Measurements from ENCODE around the gene MRPS24. TPM values are rescaled to one million over a fixed set of nuclear protein-coding genes. Genes with fewer than 3 reads are reported as not detected.

The MRPS24 gene
- total and polyA plus RNA-seq, 10 of the 15 experiments (the other 5 are each of a cell fraction or from before 2014, with no cell fraction given) = 27.6 to 164 (median 106) TPM

DNA sequence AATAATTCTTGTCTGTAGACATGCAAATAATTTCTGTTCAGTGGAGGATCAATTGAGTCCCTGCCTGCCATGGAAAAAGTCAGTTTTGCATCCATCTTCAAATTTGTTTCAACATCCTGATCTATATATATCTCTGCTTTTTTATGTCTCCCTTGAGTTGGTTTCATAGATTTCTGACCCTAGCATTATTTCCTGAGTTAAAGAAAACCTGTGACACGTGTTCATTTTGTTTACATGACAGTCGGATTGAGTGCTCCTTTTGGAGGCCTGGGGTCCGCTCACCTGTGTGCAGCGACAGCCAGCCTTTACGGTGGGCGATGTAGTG, 674 bp downstream of the MRPS24 start:
- Histone ChIP-seq H3K36me3 (ENCODE audit: control insufficient read depth in 2 of 2, insufficient read depth in 2 of 2, low read length in 1 of 2) (peaks cover 1 to 3% of the 10 kb centered on the region in 2 experiments; a peak in 2 of 4 replicates), H3K9me3 (replicated peaks; ENCODE audit: control insufficient read depth, insufficient read depth, low read length) (0 out of 3 replicates have a peak, but pooled peaks cover 1% of the 10 kb centered on the region), H3K27ac (ENCODE audit: control insufficient read depth, insufficient read depth) (peak overlapping the region; percentile 27; the same call in 1 of the 2 replicates), H3K79me2 (ENCODE audit: control insufficient read depth, insufficient read depth, low read length) (peaks cover 3% of the 10 kb centered on the region; the same call in 1 of the 2 replicates), H3K4me2 (ENCODE audit: control insufficient read depth, insufficient read depth) (peak overlapping the region; percentile 58), H3K9ac (ENCODE audit: control insufficient read depth, insufficient read depth, low read length) (peak overlapping the region; percentile 68), H3K4me1 (ENCODE audit: control insufficient read depth, insufficient read depth, low read length) (peaks cover 7% of the 10 kb centered on the region), H4K20me1 (ENCODE audit: control insufficient read depth, insufficient read depth) (no peaks in the 10 kb centered on the region), H2AFZ (ENCODE audit: control insufficient read depth, low read depth, low read length) (peak overlapping the region; percentile 51), H3K27me3 (replicated peaks in 1 of 2; ENCODE audit: control insufficient read depth in 2 of 2, insufficient read depth in 2 of 2, low read length in 1 of 2) (no peaks in the 10 kb centered on the region), H3K4me3 (peak overlapping the region; percentile 92)
- BruUV-seq (replicated peaks) = TSS peak; percentile 86
- ChIA-PET CTCF (interaction anchor here (1.2 kb wide), 1 partner anchor 286 kb away, joined by 4 read pairs; the partner anchor contains the start of gene STK17A), RAD21 (ENCODE audit: unreplicated experiment) (interaction anchor here (0.7 to 1.4 kb wide), 3 partner anchors 30 to 992 kb away, joined by 3 to 6 read pairs (median 3); no protein-coding TSS in a partner anchor), SMC1A (ENCODE audit: uncharacterized antibody, unreplicated experiment) (no interaction called here), POLR2A (interaction anchor here (0.6 to 1.5 kb wide), 2 partner anchors 56 to 312 kb away, joined by 3 read pairs; no protein-coding TSS in a partner anchor)
- DNase-seq (ENCODE audit: low read depth, low spot score) (no peak), ATAC-seq (peak; percentile 40), FAIRE-seq (no peak)
- WGBS (ENCODE audit: insufficient coverage, insufficient replicate concordance, low lambda C conversion rate, missing lambda C conversion rate) = 0% methylated on average over 6 of the region's 6 CpGs
- intact Hi-C loops (cut with micrococcal nuclease; ENCODE audit: unreplicated experiment) (no loop called here), in situ Hi-C loops (cut with MboI) (no loop called here)
- TF ChIP-seq KAT2A (conservative IDR thresholded peaks at IDR 0.05; ENCODE audit: control insufficient read depth, low read depth, low read length) (no peak), BRCA1 (IDR thresholded peaks at IDR 0.05; ENCODE audit: low read depth, low read length) (no peak)

DNA sequence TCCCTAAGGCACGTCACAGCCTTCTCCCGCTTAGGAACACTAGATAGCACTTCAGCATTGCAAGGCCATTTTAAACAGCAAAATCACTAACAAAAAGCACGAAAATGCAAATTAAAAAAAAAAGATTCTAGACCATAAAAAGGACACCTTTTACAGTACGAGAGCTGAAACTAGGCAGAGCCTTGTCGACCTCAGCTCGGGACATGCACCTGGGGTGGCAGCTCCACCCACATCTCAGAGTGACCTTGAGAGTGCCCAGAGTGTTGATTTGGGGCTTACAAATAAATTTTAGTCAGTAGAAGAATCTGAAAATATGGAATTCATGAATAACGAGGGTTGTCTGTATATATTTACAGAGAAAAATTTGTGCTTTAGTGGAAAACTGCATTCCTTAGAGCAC, 1.1 kb downstream of the MRPS24 start:
- ChIA-PET CTCF (interaction anchor here (1.2 kb wide), 1 partner anchor 286 kb away, joined by 4 read pairs; the partner anchor contains the start of gene STK17A), SMC1A (ENCODE audit: uncharacterized antibody, unreplicated experiment) (no interaction called here), RAD21 (ENCODE audit: unreplicated experiment) (interaction anchor here (0.7 to 1.4 kb wide), 3 partner anchors 29 to 992 kb away, joined by 3 to 6 read pairs (median 3); no protein-coding TSS in a partner anchor), POLR2A (interaction anchor here (0.6 kb wide), 1 partner anchor 312 kb away, joined by 3 read pairs; no protein-coding TSS in a partner anchor)
- in situ Hi-C loops (cut with MboI) (no loop called here), intact Hi-C loops (cut with micrococcal nuclease; ENCODE audit: unreplicated experiment) (no loop called here)
- TF ChIP-seq CREB1 (IDR thresholded peaks at IDR 0.05; ENCODE audit: low read depth) (no peak), PAX5 (IDR thresholded peaks at IDR 0.05; ENCODE audit: borderline replicate concordance, low read depth, low read length) (no peak), ZNF24 (IDR thresholded peaks at IDR 0.05) (no peak), SMAD1 (IDR thresholded peaks at IDR 0.05; ENCODE audit: low read depth, partially characterized antibody) (no peak), MTA3 (IDR thresholded peaks at IDR 0.05; ENCODE audit: borderline replicate concordance, low read length) (no peak), CREM (IDR thresholded peaks at IDR 0.05; ENCODE audit: low read depth) (no peak)
- peak overlapping the region; percentile 92 for H3K4me3 ChIP-seq
- 23% methylated on average over 7 of the region's 7 CpGs for WGBS (ENCODE audit: insufficient coverage, insufficient replicate concordance, low lambda C conversion rate, missing lambda C conversion rate)
- peaks cover 7% of the 10 kb centered on the region for H3K4me1 ChIP-seq (ENCODE audit: control insufficient read depth, insufficient read depth, low read length)
- peak overlapping the region; percentile 68 for H3K9ac ChIP-seq (ENCODE audit: control insufficient read depth, insufficient read depth, low read length)
- no TSS peak for BruUV-seq (replicated peaks)
- no peak for FAIRE-seq
- H3K27me3 ChIP-seq (replicated peaks in 1 of 2; ENCODE audit: control insufficient read depth in 2 of 2, insufficient read depth in 2 of 2, low read length in 1 of 2) = no peaks in the 10 kb centered on the region
- peaks cover 1 to 3% of the 10 kb centered on the region in 2 experiments; a peak in 2 of 4 replicates for H3K36me3 ChIP-seq (ENCODE audit: control insufficient read depth in 2 of 2, insufficient read depth in 2 of 2, low read length in 1 of 2)
- peaks cover 3% of the 10 kb centered on the region; the same call in 1 of the 2 replicates for H3K79me2 ChIP-seq (ENCODE audit: control insufficient read depth, insufficient read depth, low read length)
- H3K27ac ChIP-seq (ENCODE audit: control insufficient read depth, insufficient read depth) = peak overlapping the region; percentile 27; the same call in 1 of the 2 replicates
- H3K9me3 ChIP-seq (replicated peaks; ENCODE audit: control insufficient read depth, insufficient read depth, low read length) = 0 out of 3 replicates have a peak, but pooled peaks cover 1% of the 10 kb centered on the region
- ATAC-seq = no peak
- no peak for DNase-seq (ENCODE audit: low read depth, low spot score)
- no peaks in the 10 kb centered on the region for H4K20me1 ChIP-seq (ENCODE audit: control insufficient read depth, insufficient read depth)
- no peak overlapping the region for H2AFZ ChIP-seq (ENCODE audit: control insufficient read depth, low read depth, low read length)
- H3K4me2 ChIP-seq (ENCODE audit: control insufficient read depth, insufficient read depth) = peak overlapping the region; percentile 58

Data from GM12878 (cell line).